NCI-H2227 treated with DMSO at 0.1 percent for 48 hours (cell line): Measurements from ENCODE around the gene IL6R.
A peak's percentile ranks its signal among the peaks of the same experiment; 100 is the strongest.

Source experiments
- DNase-seq: peaks from one replicate; lab custom pipeline; 2025; lab: John Stamatoyannopoulos, UW

The IL6R gene

GRCh38 chr1:154453574-154454352 lies 48.6 kb downstream of the IL6R start:
- no peak for DNase-seq

- no peak for DNase-seq
Observed at GRCh38 chr1:154454386-154455120, 49.4 kb downstream of the IL6R start.

GRCh38 chr1:154456631-154457030 lies 51.5 kb downstream of the IL6R start:
- no peak for DNase-seq

GRCh38 chr1:154459080-154459479 lies 53.9 kb downstream of the IL6R start:
- no peak for DNase-seq

GRCh38 chr1:154460695-154461260 lies 55.6 kb downstream of the IL6R start:
- no peak for DNase-seq

GRCh38 chr1:154463512-154463990 lies 58.4 kb downstream of the IL6R start:
- no peak for DNase-seq

GRCh38 chr1:154465621-154466195 lies 60.6 kb downstream of the IL6R start:
- no peak for DNase-seq

- DNase-seq, result no peak
Observed at GRCh38 chr1:154466206-154466605, 61.1 kb downstream of the IL6R start.

GRCh38 chr1:154466921-154467417 lies 61.8 kb downstream of the IL6R start:
- no peak for DNase-seq

- DNase-seq, result no peak
Observed at GRCh38 chr1:154467434-154468102, 62.4 kb downstream of the IL6R start.

GRCh38 chr1:154468535-154469250 lies 63.5 kb downstream of the IL6R start:
- DNase-seq, result no peak

- no peak for DNase-seq
Observed at GRCh38 chr1:154469844-154470560, 64.9 kb downstream of the IL6R start.

- no peak for DNase-seq
Observed at GRCh38 chr1:154471304-154471703, 66.2 kb downstream of the IL6R start.

- no peak for DNase-seq
Observed at GRCh38 chr1:154474802-154475201, 69.7 kb downstream of the IL6R start.

GRCh38 chr1:154476791-154477190 lies 71.6 kb downstream of the IL6R start:
- DNase-seq, result no peak

- DNase-seq, result no peak
Observed at GRCh38 chr1:154478013-154478412, 72.9 kb downstream of the IL6R start.

GRCh38 chr1:154478639-154479038 lies 73.5 kb downstream of the IL6R start:
- no peak for DNase-seq

- peak; percentile 90 for DNase-seq
Observed at GRCh38 chr1:154479764-154480421, 74.8 kb downstream of the IL6R start.

GRCh38 chr1:154481053-154481452 lies 75.9 kb downstream of the IL6R start:
- DNase-seq, result no peak
